HepG2 (cell line): Measurements from ENCODE around the gene CHMP1A. TPM values are rescaled to one million over a fixed set of nuclear protein-coding genes. Genes with fewer than 3 reads are reported as not detected.

Experiments used
- ATM ChIP-seq: fragments of 450-650 bp; IDR thresholded peaks from 2 replicates; pipeline ENCODE4 v1.7.1; 2017; ENCODE audit warnings: mild to moderate bottlenecking, borderline replicate concordance
- CEBPG ChIP-seq: IDR thresholded peaks from 2 replicates; pipeline ENCODE4 v1.6.1; 2016
- FLYWCH1 ChIP-seq: sonication (generic); formaldehyde crosslinking; IDR thresholded peaks from 2 replicates; pipeline ENCODE4 v1.8.1; 2023; ENCODE audit warnings: mild to moderate bottlenecking, missing genetic modification reagents
- KLF16 ChIP-seq, 2 experiments: sonication (generic) in 1 of 2; formaldehyde crosslinking in 1 of 2; IDR thresholded peaks; 2 replicates each; pipeline versions ENCODE4 v1.6.1 to v1.8.0; 2016 to 2023; ENCODE audit warnings: missing genetic modification reagents in 2 of 2, missing compliant biosample characterization in 1 of 2
- ONECUT2 ChIP-seq: sonication (generic); formaldehyde crosslinking; IDR thresholded peaks from 2 replicates; pipeline ENCODE4 v1.4.0; 2020; ENCODE audit warnings: missing genetic modification reagents
- PCBP1 ChIP-seq: fragments of 200-400 bp; formaldehyde crosslinking; IDR thresholded peaks from 2 replicates; pipeline ENCODE4 v1.6.1; 2017; ENCODE audit warnings: mild to moderate bottlenecking, low read depth, low read length, borderline replicate concordance
- PREB ChIP-seq: sonication (generic); formaldehyde crosslinking; IDR thresholded peaks from 2 replicates; pipeline ENCODE4 v1.4.0; 2020; ENCODE audit warnings: missing genetic modification reagents
- SAP130 ChIP-seq: IDR thresholded peaks from 2 replicates; pipeline ENCODE4 v1.6.1; 2016; ENCODE audit warnings: low read depth
- TCF7 ChIP-seq: sonication (generic); IDR thresholded peaks from 2 replicates; pipeline ENCODE4 v1.6.1; 2016; ENCODE audit warnings: antibody characterized with exemption, low read depth
- TMF1 ChIP-seq: sonication (generic); formaldehyde crosslinking; IDR thresholded peaks from 2 replicates; pipeline ENCODE4 v1.8.1; 2022; ENCODE audit warnings: low read depth, missing genetic modification reagents
- ZFP1 ChIP-seq: IDR thresholded peaks from 2 replicates; pipeline ENCODE4 v1.6.1; 2016
- ZMYM2 ChIP-seq: sonication (generic); formaldehyde crosslinking; IDR thresholded peaks from 2 replicates; pipeline ENCODE4 v1.8.0; 2022; ENCODE audit warnings: mild to moderate bottlenecking, missing genetic modification reagents
- ZNF12 ChIP-seq: sonication (generic); formaldehyde crosslinking; IDR thresholded peaks from 2 replicates; pipeline ENCODE4 v1.5.0; 2020; ENCODE audit warnings: missing genetic modification reagents
- ZNF275 ChIP-seq: sonication (generic); formaldehyde crosslinking; IDR thresholded peaks from 2 replicates; pipeline ENCODE4 v1.8.0; 2022; ENCODE audit warnings: missing genetic modification reagents, mild to moderate bottlenecking, inconsistent platforms, borderline replicate concordance
- ZNF34 ChIP-seq: sonication (generic); formaldehyde crosslinking; IDR thresholded peaks from 2 replicates; pipeline ENCODE4 v1.4.0; 2020; ENCODE audit warnings: mild to moderate bottlenecking, missing genetic modification reagents, borderline replicate concordance
- ZNF496 ChIP-seq: sonication (generic); formaldehyde crosslinking; IDR thresholded peaks from 2 replicates; pipeline ENCODE4 v1.8.1; 2023; ENCODE audit warnings: mild to moderate bottlenecking, moderate library complexity, missing genetic modification reagents; ENCODE audit not compliant: insufficient replicate concordance
- ZNF550 ChIP-seq: sonication (generic); formaldehyde crosslinking; IDR thresholded peaks from 2 replicates; pipeline ENCODE4 v1.4.0; 2020; ENCODE audit warnings: mild to moderate bottlenecking, missing genetic modification reagents, borderline replicate concordance
- ZNF839 ChIP-seq: sonication (generic); formaldehyde crosslinking; IDR thresholded peaks from 2 replicates; pipeline ENCODE4 v1.4.0; 2020; ENCODE audit warnings: missing genetic modification reagents, mild to moderate bottlenecking, borderline replicate concordance
- ZNF878 ChIP-seq: sonication (generic); formaldehyde crosslinking; IDR thresholded peaks from 2 replicates; pipeline ENCODE4 v1.8.1; 2023; ENCODE audit warnings: mild to moderate bottlenecking, missing genetic modification reagents, moderate library complexity
- ZSCAN29 ChIP-seq: sonication (generic); formaldehyde crosslinking; conservative IDR thresholded peaks from 2 replicates; pipeline ENCODE4 v1.4.0; 2020; ENCODE audit warnings: mild to moderate bottlenecking, missing genetic modification reagents
- polyA plus RNA-seq, 8 experiments: library from polyadenylated mRNA; depleted of rRNA in 3 of 8; stranded (reverse) in 7 of 8; unstranded in 1 of 8; fragments of >200 nt; fragmentation: Illumina TruSeq in 4 of 8; extraction: Trizol in 4 of 8; gene quantifications; 2 replicates each; pipeline versions ENCODE4 v1.2.1 to v1.2.3, GENCODE V29; 2011 to 2016; ENCODE audit warnings: low read depth in 4 of 8, missing spikeins in 1 of 8, mixed read lengths in 1 of 8; ENCODE audit not compliant: insufficient read depth in 1 of 8
- total RNA-seq, 5 experiments: library from RNA; depleted of rRNA; stranded (reverse); fragments of >200 nt; fragmentation: Illumina TruSeq; extraction: Trizol; gene quantifications; 2 replicates each; pipeline ENCODE4 v1.2.3, GENCODE V29; 2016; ENCODE audit warnings: low read depth in 1 of 5

Gene CHMP1A
- total and polyA plus RNA-seq, 2 of the 13 experiments (the other 11 are each of a cell fraction or from before 2014, with no cell fraction given) = 69.4 to 73.3 TPM

GRCh38 chr16:89657442-89658220, at the start of gene CHMP1A, which contains the start of gene SPATA33 (continued):
- peak; percentile 95; the same call in 1 of the 2 replicates for TF ChIP-seq ZNF839
- TF ChIP-seq ZFP1 (CRISPR knock-in tag) = peak; percentile 18; the same call in 1 of the 2 replicates
- 0 out of 2 replicates have a peak, but pooled peaks have one; percentile 15 for TF ChIP-seq PREB (CRISPR knock-in tag)
- TF ChIP-seq ZNF496 (CRISPR knock-in tag) = no peak
- no peak for TF ChIP-seq ATM
- peak; percentile 99 for TF ChIP-seq SAP130 (CRISPR knock-in tag)
- peak; percentile 18; the same call in 1 of the 2 replicates for TF ChIP-seq CEBPG
- TF ChIP-seq KLF16 (CRISPR knock-in tag; IDR thresholded peaks at IDR 0.05) = peak; percentile 76 to 79; a peak in 2 of 4 replicates
- TF ChIP-seq ZMYM2 (CRISPR knock-in tag) = no peak
- peak; percentile 24; the same call in 1 of the 2 replicates for TF ChIP-seq ZNF275 (CRISPR knock-in tag)
- TF ChIP-seq PCBP1 = peak; percentile 55; the same call in 1 of the 2 replicates
- no peak; the same call in 1 of the 2 replicates for TF ChIP-seq ZNF550
- TF ChIP-seq TCF7 = no peak
- TF ChIP-seq TMF1 (CRISPR knock-in tag) = peak; percentile 19; the same call in 1 of the 2 replicates
- TF ChIP-seq ZNF878 (CRISPR knock-in tag) = 0 out of 2 replicates have a peak, but pooled peaks have one; percentile 10
- peak; percentile 64; the same call in 1 of the 2 replicates for TF ChIP-seq ZSCAN29 (CRISPR knock-in tag)
- 0 out of 2 replicates have a peak, but pooled peaks have one; percentile 38 for TF ChIP-seq ZNF34
- peak; percentile 34; the same call in 1 of the 2 replicates for TF ChIP-seq ZNF12 (CRISPR knock-in tag)
- no peak for TF ChIP-seq FLYWCH1 (CRISPR knock-in tag)
- TF ChIP-seq ONECUT2 (CRISPR knock-in tag) = peak; percentile 63; the same call in 1 of the 2 replicates
